ENCODE data around the gene SIGMAR1.

The SIGMAR1 gene

DNA sequence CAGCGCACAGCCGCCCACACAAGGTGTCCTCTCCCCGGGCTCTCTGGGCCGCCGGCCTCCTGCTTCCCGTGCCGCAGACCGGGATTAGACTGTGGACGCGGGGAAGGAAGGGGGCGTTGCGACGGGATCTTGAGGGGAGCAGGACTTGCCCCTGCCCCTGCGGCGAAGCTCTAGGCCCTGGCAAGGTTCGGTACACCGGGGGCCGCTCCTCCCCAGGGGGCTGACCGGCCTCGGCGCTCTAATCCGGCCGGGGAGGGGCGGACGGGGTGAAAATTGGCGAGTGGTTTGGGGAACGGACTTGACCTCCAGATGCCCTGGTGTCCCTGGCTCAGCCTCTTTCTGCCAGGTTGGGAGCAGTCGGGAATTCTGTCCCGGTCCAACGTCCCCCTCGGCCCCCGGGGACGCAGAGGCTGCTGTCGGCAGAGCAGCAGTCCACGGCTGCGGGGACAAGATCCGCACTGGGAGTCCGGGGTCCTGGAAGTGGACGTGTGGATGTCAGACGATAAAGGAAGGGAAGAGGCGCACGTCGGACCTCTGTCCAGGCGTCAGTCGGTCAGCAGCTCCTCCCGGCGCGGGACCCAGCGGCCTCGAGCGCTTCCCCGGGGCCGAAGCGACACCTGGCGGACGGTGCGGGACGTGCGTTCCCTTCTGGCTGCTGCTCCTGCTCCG lies 46.2 kb downstream of the SIGMAR1 start:
- H3K36me3 Mint-ChIP-seq: no peaks in the 10 kb centered on the region
- H3K4me3 Mint-ChIP-seq: peak overlapping the region; percentile 82
- ATAC-seq (ENCODE audit: low read depth) (peak; percentile 81), DNase-seq (ENCODE audit: low spot score in 2 of 2) (peak; percentile 81 to 88)
- H3K27ac Mint-ChIP-seq: no peak overlapping the region
- no peaks in the 10 kb centered on the region for H3K9me3 Mint-ChIP-seq
- peaks cover 25% of the 10 kb centered on the region for H3K4me1 Mint-ChIP-seq
- peaks cover 52% of the 10 kb centered on the region for H3K27me3 Mint-ChIP-seq

- Mint-ChIP-seq H3K36me3 (no peaks in the 10 kb centered on the region), H3K27me3 (peaks cover 54% of the 10 kb centered on the region), H3K4me3 (peak overlapping the region; percentile 82), H3K27ac (no peak overlapping the region), H3K9me3 (no peaks in the 10 kb centered on the region), H3K4me1 (peaks cover 33% of the 10 kb centered on the region)
- ATAC-seq (ENCODE audit: low read depth) (peak; percentile 7), DNase-seq (ENCODE audit: low spot score in 2 of 2) (peak in 1 of 2 donors; percentile 38)
Measured at GRCh38 chr9:34590381-34591247, 47.0 kb downstream of the SIGMAR1 start.

GRCh38 chr9:34589636-34590380 lies 47.8 kb downstream of the SIGMAR1 start, which contains the start of gene CNTFR:
CNTFR (minus strand) TSS chr9:34589724; CDS start chr9:34568981, 20,743 bp downstream.
- Mint-ChIP-seq H3K27me3 (peaks cover 52% of the 10 kb centered on the region), H3K4me1 (peaks cover 34% of the 10 kb centered on the region), H3K4me3 (peak within 1 kb of the TSS; percentile 82), H3K36me3 (no peaks in the 10 kb centered on the region), H3K27ac (no peak within 1 kb of the TSS), H3K9me3 (no peaks in the 10 kb centered on the region)
- ATAC-seq (ENCODE audit: low read depth): peak; percentile 36
- no peak for DNase-seq (ENCODE audit: low spot score in 2 of 2)

DNA sequence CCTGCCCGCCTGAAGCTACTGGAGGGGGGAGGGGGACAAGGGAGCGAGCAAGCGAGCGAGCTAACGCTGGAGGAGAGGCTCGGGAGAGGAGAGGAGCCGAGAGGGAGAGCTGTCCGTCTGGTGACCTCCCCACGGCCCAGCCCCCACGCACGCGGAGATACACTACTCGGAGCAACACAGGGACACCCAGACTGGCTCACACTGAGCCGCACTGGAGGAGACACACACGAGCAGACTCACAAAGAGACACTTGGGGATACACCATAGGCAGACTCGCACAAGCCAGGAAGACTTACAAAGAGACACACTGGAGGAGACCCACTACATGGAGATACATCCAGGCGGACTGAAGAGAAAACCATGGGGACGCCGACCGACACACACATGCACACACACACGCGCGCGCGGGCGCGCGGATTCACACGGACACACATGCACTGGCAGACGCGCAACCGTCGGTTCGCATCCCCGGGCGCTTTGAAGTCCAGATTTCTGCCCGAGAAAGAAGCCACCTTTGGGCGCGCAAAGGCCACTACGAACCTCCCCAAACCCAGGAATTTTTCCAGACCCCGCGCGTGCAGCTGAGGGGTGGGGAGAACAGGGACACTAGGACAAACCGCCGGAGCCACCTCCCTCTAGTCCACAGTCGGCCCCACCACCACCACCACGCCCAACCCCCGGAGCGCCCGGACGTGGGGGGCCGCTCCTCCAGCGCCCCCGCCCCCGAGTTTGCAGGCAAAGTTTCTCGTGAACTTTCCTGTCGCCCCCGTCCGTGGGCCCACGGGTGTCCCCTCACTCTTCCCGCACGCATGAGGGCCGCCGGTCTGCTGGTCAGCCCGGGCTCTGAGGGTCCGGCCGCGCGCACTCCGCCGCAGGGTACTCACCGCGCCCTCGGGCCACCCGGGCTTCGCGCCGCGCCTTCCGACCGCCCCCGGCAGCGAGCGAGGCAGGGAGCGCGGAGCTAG lies 48.6 kb downstream of the SIGMAR1 start:
- Mint-ChIP-seq H3K36me3 (no peaks in the 10 kb centered on the region), H3K27ac (no peak overlapping the region), H3K4me3 (peak overlapping the region; percentile 68), H3K4me1 (peaks cover 34% of the 10 kb centered on the region), H3K9me3 (no peaks in the 10 kb centered on the region), H3K27me3 (peaks cover 52% of the 10 kb centered on the region)
- ATAC-seq (ENCODE audit: low read depth): no peak
- no peak for DNase-seq (ENCODE audit: low spot score in 2 of 2)

DNA sequence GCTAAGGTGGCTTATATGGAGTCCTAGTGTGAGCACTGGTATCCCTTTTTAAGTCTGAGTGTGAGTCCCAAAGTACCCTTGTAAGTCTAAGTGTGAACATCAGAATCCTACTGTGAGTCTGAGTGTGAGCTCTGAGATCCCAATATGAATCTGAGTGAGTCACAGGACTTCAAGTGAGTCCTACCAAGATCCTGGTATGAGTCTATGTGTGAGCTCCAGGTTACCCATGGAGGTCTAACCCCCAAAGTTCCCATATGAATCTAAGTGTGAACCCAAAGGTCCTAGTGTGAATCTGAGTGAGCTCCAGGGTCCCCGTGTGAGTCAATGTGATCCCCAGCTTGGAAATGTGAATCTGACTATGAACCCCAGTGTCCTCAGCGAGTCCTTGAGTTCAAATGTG lies 50.3 kb downstream of the SIGMAR1 start:
- no peak for ATAC-seq (ENCODE audit: low read depth)
- H3K27me3 Mint-ChIP-seq: peaks cover 54% of the 10 kb centered on the region
- H3K36me3 Mint-ChIP-seq: no peaks in the 10 kb centered on the region
- H3K4me1 Mint-ChIP-seq: peaks cover 28% of the 10 kb centered on the region
- no peak overlapping the region for H3K4me3 Mint-ChIP-seq
- no peak overlapping the region for H3K27ac Mint-ChIP-seq
- no peaks in the 10 kb centered on the region for H3K9me3 Mint-ChIP-seq
- DNase-seq (ENCODE audit: low spot score in 2 of 2): no peak

DNA sequence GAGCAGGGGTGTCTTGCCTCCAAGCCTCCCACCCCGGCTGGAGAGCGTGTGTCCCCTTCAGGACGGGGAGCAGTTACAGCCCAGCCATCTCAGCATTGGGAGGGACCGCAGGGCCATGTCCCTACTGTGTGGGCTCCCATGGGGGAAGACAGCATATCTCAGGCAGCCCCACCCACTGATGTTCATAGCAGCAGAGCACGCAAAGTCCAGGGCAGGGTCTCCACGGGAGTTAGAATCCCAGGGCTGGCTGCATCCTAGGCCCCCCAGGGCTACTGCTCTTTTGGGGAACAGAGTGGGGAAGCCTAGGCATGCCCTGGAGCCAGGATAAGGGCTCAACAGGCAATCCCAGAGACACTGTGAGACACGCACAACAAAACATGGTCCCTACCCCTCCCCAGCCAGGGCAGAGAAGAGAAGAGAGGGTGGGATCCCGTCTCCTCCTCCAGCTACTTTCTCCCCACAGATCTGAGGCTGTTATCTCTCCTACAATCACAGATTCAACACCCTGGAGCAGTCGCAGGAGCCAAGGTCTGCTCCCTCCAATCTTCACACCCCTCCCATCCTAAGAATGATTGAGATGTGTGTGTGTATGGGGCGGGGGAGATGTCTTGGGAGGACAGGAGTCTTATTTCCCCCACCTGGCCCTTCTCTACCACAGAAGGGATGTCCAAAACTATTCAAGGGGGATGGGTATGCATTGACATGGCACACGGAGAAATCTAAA lies 51.5 kb downstream of the SIGMAR1 start:
- peaks cover 56% of the 10 kb centered on the region for H3K27me3 Mint-ChIP-seq
- H3K27ac Mint-ChIP-seq: no peak overlapping the region
- H3K4me3 Mint-ChIP-seq: no peak overlapping the region
- peaks cover 26% of the 10 kb centered on the region for H3K4me1 Mint-ChIP-seq
- H3K36me3 Mint-ChIP-seq: no peaks in the 10 kb centered on the region
- ATAC-seq (ENCODE audit: low read depth): no peak
- H3K9me3 Mint-ChIP-seq: no peaks in the 10 kb centered on the region
- no peak for DNase-seq (ENCODE audit: low spot score in 2 of 2)

DNA sequence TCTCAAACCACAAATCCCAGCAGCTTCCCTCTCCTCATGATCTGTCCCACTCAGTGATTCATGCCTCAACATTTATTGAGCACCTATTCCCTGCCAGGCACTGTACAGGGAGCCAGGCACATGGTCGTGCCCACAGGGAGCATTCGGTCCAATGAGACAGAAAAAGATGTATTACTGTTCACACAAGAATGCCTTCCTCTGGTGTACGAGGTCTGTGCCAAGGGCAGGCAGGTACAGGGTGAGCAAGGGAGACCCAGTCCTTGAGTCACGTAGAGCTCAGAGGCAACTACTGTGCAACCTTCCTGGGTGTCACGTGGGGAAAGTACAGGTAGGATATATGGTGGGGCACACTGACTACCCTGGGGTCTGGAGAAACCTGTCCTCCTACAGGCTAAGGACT lies 52.6 kb downstream of the SIGMAR1 start:
- H3K27me3 Mint-ChIP-seq: peaks cover 55% of the 10 kb centered on the region

More for the DNA sequence above, 52.6 kb downstream of the SIGMAR1 start:
- ATAC-seq (ENCODE audit: low read depth) (peak; percentile 10), DNase-seq (ENCODE audit: low spot score in 2 of 2) (no peak)
- Mint-ChIP-seq H3K9me3 (no peaks in the 10 kb centered on the region), H3K27ac (no peak overlapping the region), H3K4me1 (peaks cover 19% of the 10 kb centered on the region), H3K4me3 (no peak overlapping the region), H3K36me3 (no peaks in the 10 kb centered on the region)
